Adrenal gland (tissue), 12 donors: ENCODE data around the gene DNAH11. TPM values are rescaled to one million over a fixed set of nuclear protein-coding genes. Genes with fewer than 3 reads are reported as not detected.

Source experiments
- DNase-seq, 7 donors: peaks; one replicate each; pipeline ENCODE4 v3.0.0-alpha.2; 2019 to 2020
- H3K27ac ChIP-seq, 5 donors: fragments of 200-600 bp; sonication (generic) in 4 of 5; 1 replicate in 3 of 5; 2 replicates in 2 of 5; pipeline versions ENCODE4 v1.5.1 to v1.8.0; 2016 to 2020; ENCODE audit warnings: mild to moderate bottlenecking in 1 of 5
- H3K27me3 ChIP-seq: fragments of 200-600 bp; 2 replicates; pipeline ENCODE4 v1.8.0; 2021
- H3K36me3 ChIP-seq, 2 donors: fragments of 200-600 bp; replicated peaks in 1 of 2; 1 replicate in 1 of 2; 2 replicates in 1 of 2; pipeline versions ENCODE4 v1.5.1 to v1.8.0; 2018 to 2022
- H3K4me1 ChIP-seq, 2 donors: fragments of 200-600 bp; replicated peaks in 1 of 2; 1 replicate in 1 of 2; 2 replicates in 1 of 2; pipeline versions ENCODE4 v1.5.1 to v1.8.0; 2018 to 2021
- H3K4me3 ChIP-seq, 4 donors: fragments of 200-600 bp; sonication (generic) in 3 of 4; one replicate each; pipeline ENCODE4 v1.5.1; 2016 to 2018
- H3K9me3 ChIP-seq, 3 donors: fragments of 200-600 bp; sonication (generic) in 1 of 3; replicated peaks in 1 of 3; 1 replicate in 2 of 3; 2 replicates in 1 of 3; pipeline versions ENCODE4 v1.5.1 to v1.8.0; 2016 to 2021
- CTCF ChIP-seq, 6 experiments: fragments of 450-650 bp in 4 of 6; fragments of 200-600 bp in 2 of 6; sonication (generic) in 1 of 6; IDR thresholded peaks; 1 replicate in 5 of 6; 2 replicates in 1 of 6; pipeline versions ENCODE4 v1.5.1 to v1.8.0; 2016 to 2021; ENCODE audit warnings: antibody characterized with exemption in 6 of 6, mild to moderate bottlenecking in 2 of 6, moderate library complexity in 1 of 6
- POLR2A ChIP-seq, 2 donors: fragments of 450-650 bp; IDR thresholded peaks; one replicate each; pipeline ENCODE4 v1.6.1; 2017; ENCODE audit warnings: antibody characterized with exemption in 2 of 2, mild to moderate bottlenecking in 2 of 2, moderate library complexity in 1 of 2
- WGBS, 4 donors: extraction: QIAGEN DNeasy Blood & Tissue Kit in 2 of 4; methylation state at CpG; one replicate each; pipeline versions ENCODE4 v1.1.5 to v1.1.7; 2013 to 2017; 5-methylcytosine and 5-hydroxymethylcytosine counted together
- intact Hi-C, 2 donors: fragments of 100-400 bp; cut with DNase I; formaldehyde crosslinking; loops; one replicate each; pipeline versions ENCODE4 v1.14.1 to v1.15.0; 2022 to 2023
- polyA plus RNA-seq, 3 donors: library from polyadenylated mRNA; stranded (reverse); fragments of 200-250 nt in 2 of 3; fragments of 350-450 nt in 1 of 3; fragmentation: Illumina TruSeq in 1 of 3; extraction: RNeasy Lipid Tissue Mini Kit (QIAGEN cat#74804) in 1 of 3; gene quantifications; one replicate each; pipeline ENCODE4 v1.2.3, GENCODE V29; 2013 to 2014
- total RNA-seq, 9 donors: library from RNA; depleted of rRNA in 4 of 9; stranded (reverse); fragments of >200 nt in 4 of 9; fragments of 120-200 nt in 1 of 9; fragmentation: NEBNext Ultra II Directional in 1 of 9; extraction: Animal tissue kit (Norgen Biotek cat#: 25700) in 1 of 9; gene quantifications; one replicate each; pipeline versions ENCODE4 v1.1.0 to v1.2.4, GENCODE V29; 2013 to 2023
- donor health status: healthy with polysubstance abuse.
- donor health status: Bipolar disorder and iron deficiency.
- donor health status: DM: yes; HTN: yes; CAD: no.
- donor health status: DM: no; HTN: no; CAD: no.
- donor health status: DM: no; HTN: no; CAD: no.
- donor health status: DM: yes; HTN: yes; CAD: no.

Gene DNAH11
- total and polyA plus RNA-seq, 12 donors, result 5.1 to 77.7 (median 23.1) TPM

GRCh38 chr7:21948364-21948763 lies 405.5 kb downstream of the DNAH11 start:
- DNase-seq, result no peak
- no peaks in the 10 kb centered on the region for H3K9me3 ChIP-seq
- peaks cover 12% of the 10 kb centered on the region for H3K27me3 ChIP-seq
- H3K4me3 ChIP-seq, result no peak overlapping the region
- intact Hi-C loops, result no loop called here
- 57 to 64% (median 62%) methylated on average over 2 of the region's 2 CpGs for WGBS, 4 donors
- H3K4me1 ChIP-seq, result peaks cover 0 to 17% of the 10 kb centered on the region in 2 donors
- H3K27ac ChIP-seq, result no peak overlapping the region
- H3K36me3 ChIP-seq, result no peaks in the 10 kb centered on the region
- TF ChIP-seq CTCF (IDR thresholded peaks at IDR 0.05), result no peak
- TF ChIP-seq POLR2A (IDR thresholded peaks at IDR 0.05), result no peak

- Histone ChIP-seq H3K4me3 (no peak overlapping the region), H3K9me3 (no peaks in the 10 kb centered on the region), H3K27me3 (peaks cover 12% of the 10 kb centered on the region), H3K36me3 (no peaks in the 10 kb centered on the region), H3K4me1 (peaks cover 0 to 17% of the 10 kb centered on the region in 2 donors), H3K27ac (no peak overlapping the region)
- intact Hi-C loops, result no loop called here
- TF ChIP-seq CTCF (IDR thresholded peaks at IDR 0.05), result no peak
- 49 to 51% (median 49%) methylated on average over 8 of the region's 8 CpGs for WGBS, 4 donors
- no peak for DNase-seq
Observed at GRCh38 chr7:21948887-21949540, 406.2 kb downstream of the DNAH11 start.

Other genes starting within 250 kb of the DNAH11 start
- 10 to 100 TPM in 1 of 9 donors, 1 to 10 TPM in 8; 3.3 to 11.2 (median 6.6) TPM for gene SP4, start 115.0 kb upstream of the DNAH11 start, total RNA-seq
- 1 to 10 TPM; 1.8 to 4.0 (median 2.0) TPM for gene SP4, start 115.0 kb upstream of the DNAH11 start, polyA plus RNA-seq